22Rv1 (cell line): ENCODE results near the gene NTN1.

Experiments
- H3K27ac ChIP-seq: fragments of 450-650 bp; 2 replicates; pipeline ENCODE4 v1.5.1; 2017
- ZFX ChIP-seq: fragments of 450-650 bp; IDR thresholded peaks from 2 replicates; pipeline ENCODE4 v1.6.1; 2017; ENCODE audit warnings: antibody characterized with exemption, borderline replicate concordance
- TF ChIP-seq, protein P1 (sequence below): fragments of 450-650 bp; IDR thresholded peaks from 2 replicates; pipeline ENCODE4 v1.5.1; 2017; ENCODE audit warnings: mild to moderate bottlenecking

Gene NTN1

DNA sequence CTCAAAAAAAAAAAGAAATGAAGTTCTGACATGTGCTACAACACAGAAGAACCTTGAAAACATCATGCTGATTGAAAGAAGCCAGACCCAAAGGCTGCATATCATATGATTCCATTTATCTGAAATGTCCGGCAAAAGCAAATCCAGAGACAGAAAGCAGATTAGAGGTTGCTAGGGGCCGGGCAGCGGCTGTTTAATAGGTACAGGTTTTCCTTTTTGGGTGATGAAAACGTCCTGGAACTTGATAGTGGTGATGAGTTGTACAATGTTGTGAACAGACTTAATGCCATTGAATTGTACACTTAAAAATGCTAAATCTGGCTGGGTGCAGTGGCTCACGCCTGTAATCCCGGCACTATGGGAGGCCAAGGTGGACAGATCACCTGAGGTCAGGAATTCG is 166.5 kb downstream of the NTN1 start:
- TF ChIP-seq ZFX: no peak
- TF ChIP-seq, protein P1, sequence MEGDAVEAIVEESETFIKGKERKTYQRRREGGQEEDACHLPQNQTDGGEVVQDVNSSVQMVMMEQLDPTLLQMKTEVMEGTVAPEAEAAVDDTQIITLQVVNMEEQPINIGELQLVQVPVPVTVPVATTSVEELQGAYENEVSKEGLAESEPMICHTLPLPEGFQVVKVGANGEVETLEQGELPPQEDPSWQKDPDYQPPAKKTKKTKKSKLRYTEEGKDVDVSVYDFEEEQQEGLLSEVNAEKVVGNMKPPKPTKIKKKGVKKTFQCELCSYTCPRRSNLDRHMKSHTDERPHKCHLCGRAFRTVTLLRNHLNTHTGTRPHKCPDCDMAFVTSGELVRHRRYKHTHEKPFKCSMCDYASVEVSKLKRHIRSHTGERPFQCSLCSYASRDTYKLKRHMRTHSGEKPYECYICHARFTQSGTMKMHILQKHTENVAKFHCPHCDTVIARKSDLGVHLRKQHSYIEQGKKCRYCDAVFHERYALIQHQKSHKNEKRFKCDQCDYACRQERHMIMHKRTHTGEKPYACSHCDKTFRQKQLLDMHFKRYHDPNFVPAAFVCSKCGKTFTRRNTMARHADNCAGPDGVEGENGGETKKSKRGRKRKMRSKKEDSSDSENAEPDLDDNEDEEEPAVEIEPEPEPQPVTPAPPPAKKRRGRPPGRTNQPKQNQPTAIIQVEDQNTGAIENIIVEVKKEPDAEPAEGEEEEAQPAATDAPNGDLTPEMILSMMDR: no peak
- no peak overlapping the region for H3K27ac ChIP-seq

DNA sequence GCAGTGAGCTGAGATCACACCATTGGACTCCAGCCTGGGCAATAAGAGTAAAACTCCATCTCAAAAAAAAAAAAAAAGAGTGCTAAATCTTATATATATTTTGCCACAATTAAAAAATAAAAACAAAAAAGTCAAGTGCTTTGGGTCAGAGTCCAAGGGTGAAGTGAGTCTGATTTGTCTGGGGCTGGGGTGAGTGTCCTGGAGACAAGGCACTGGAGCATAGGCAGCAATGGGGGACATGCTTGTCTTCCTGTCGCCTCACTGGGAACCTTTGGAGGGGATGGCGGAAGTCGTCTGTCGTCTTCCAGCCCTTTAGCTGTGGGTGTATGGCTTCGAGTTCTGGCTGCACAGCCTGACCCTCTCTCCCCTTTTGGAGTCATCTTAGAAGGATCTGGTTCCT is 167.1 kb downstream of the NTN1 start:
- TF ChIP-seq, protein P1: no peak
- no peak for TF ChIP-seq ZFX
- H3K27ac ChIP-seq: no peak overlapping the region

DNA sequence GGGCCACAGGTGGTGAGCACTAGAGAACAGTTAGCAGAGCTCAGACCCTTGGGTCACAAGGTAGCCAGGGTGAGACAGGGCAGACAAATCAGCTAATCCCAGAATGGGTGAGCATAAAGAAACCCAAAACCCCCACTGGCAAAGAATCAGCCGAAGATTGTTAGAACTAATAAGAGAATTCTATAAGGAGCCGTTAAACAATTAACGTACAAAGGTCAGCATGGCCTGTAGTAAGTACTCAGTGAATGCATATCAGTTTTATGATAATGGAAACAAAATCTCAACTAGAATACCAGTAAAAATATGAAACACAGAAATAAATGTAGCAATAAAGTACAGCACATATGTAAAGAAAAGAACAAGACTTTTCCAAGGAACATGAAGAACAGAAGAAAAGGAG is 168.6 kb downstream of the NTN1 start:
- no peak for TF ChIP-seq ZFX
- TF ChIP-seq, protein P1: no peak
- H3K27ac ChIP-seq: no peak overlapping the region

DNA sequence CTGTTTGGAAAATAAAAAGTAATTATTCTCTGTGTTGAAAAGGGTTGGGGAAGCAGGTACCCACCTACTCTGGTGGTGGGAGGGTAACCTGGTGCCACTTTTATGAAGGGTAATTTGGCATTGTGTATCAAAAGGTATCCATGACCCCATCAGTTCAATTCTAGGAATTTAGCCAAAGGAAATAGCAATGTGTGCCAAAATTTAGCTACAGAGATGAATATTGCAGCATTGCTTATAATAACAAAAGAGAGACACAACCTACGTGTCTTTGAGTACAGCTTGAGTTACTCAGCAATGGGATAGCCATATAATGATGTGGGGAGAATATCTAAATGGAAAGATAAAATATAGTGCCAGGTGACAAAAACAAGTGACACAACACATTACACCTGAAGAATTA is 170.7 kb downstream of the NTN1 start:
- TF ChIP-seq ZFX: no peak
- TF ChIP-seq, protein P1: no peak
- no peak overlapping the region for H3K27ac ChIP-seq

DNA sequence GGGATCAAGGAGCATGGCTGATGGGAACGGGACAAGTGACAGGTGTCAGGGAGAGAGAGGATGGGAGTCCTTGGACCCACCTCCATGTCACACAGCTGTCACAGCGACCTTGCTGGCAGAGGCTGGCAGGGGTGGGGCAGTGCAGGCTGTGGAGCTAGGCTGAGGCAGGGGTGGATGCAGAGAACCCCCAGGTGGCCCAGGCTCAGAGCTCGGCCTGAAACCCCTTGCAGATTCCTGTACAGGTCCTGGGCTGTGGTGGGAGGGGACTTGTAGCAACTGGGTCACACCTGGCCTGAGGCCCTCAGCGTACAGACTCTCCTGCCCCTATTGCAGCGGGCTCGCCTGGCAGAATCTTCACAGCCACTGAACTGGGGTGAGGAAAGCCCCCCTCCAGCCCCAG is 174.1 kb downstream of the NTN1 start:
- H3K27ac ChIP-seq: no peak overlapping the region
- TF ChIP-seq ZFX: no peak
- TF ChIP-seq, protein P1: no peak

DNA sequence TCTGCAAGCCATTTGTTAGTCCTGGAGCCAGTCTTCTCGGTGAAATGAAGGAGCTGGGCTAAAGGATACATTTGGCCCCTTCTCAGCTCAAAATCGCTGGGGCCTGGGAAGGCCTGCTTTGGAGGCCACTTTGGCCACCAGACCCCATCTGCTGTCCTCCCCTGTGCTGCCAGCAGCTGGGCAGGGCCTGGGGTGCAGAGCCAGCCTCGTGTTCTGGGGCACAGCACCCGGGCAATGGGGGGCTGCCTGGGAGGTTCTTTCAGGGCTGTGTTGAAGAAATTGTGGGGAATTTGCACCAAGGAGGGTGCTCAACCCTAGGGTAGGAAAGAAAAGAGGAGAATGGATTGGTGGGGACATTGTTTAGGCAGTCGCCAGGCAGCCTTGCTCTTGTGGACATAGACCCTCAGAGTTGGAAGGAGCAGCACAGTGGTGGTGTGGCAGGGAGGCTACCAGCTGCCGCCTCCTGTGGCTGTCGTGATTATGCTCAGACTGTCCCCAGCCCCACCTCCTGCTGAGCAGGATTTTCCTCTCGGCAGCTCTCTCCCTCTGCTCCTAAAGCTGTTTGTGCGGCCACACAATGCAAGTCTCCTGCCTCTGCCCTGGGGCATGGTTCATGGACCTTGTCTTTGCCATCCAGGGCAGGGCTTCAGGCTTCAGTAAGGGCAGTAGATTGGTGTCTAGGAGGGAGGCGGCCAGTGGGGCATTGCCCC is 174.8 kb downstream of the NTN1 start:
- TF ChIP-seq ZFX: no peak
- TF ChIP-seq, protein P1: no peak; the same call in 1 of the 2 replicates
- no peak overlapping the region for H3K27ac ChIP-seq
